ENCODE measurements around the gene C1orf122. TPM values are rescaled to one million over a fixed set of nuclear protein-coding genes. Genes with fewer than 3 reads are reported as not detected.

The C1orf122 gene
- total RNA-seq, result 56.0 and 68.2 TPM in 2 replicates

GRCh38 chr1:37807555-37808368 is at the start of gene C1orf122, which contains the start of gene YRDC:
TSS of gene C1orf122 (plus strand) at chr1:37807790. CDS start at chr1:37808405, 615 bp downstream.
TSS of gene YRDC (minus strand) at chr1:37808208. CDS start at chr1:37808180, 28 bp downstream.

GRCh38 chr1:37764888-37765441 is 42.6 kb upstream of the C1orf122 start, which contains the start of gene EPHA10:
TSS of gene EPHA10 (minus strand) at chr1:37765120. CDS start at chr1:37765066, 54 bp downstream.

GRCh38 chr1:37793773-37794371 is 13.7 kb upstream of the C1orf122 start, which contains the start of gene MANEAL:
TSS of gene MANEAL (plus strand) at chr1:37793847. CDS start at chr1:37794183, 336 bp downstream.

Other genes with a start within 250 kb of the C1orf122 start
- gene GNL2, start 211.9 kb upstream of the C1orf122 start, total RNA-seq, result 30.7 and 33.2 TPM in 2 replicates
- gene RSPO1, start 172.9 kb upstream of the C1orf122 start, total RNA-seq, result not detected in 2 replicates
- 31.5 and 34.0 TPM in 2 replicates for gene CDCA8, start 115.3 kb upstream of the C1orf122 start, total RNA-seq
- not detected in 2 replicates for gene EPHA10, start 42.7 kb upstream of the C1orf122 start, total RNA-seq
- 0.40 and 0.59 TPM in 2 replicates for gene MANEAL, start 13.9 kb upstream of the C1orf122 start, total RNA-seq
- 26.6 and 30.7 TPM in 2 replicates for gene YRDC, start 418 bp downstream of the C1orf122 start, total RNA-seq
- 2.1 and 2.4 TPM in 2 replicates for gene MTF1, start 51.8 kb downstream of the C1orf122 start, total RNA-seq
- gene INPP5B, start 139.3 kb downstream of the C1orf122 start, total RNA-seq, result 11.6 and 12.2 TPM in 2 replicates
- gene SF3A3, start 182.2 kb downstream of the C1orf122 start, total RNA-seq, result 66.2 and 76.8 TPM in 2 replicates
- gene FHL3, start 197.7 kb downstream of the C1orf122 start, total RNA-seq, result 12.7 and 20.7 TPM in 2 replicates
- 59.7 and 75.2 TPM in 2 replicates for gene UTP11, start 204.9 kb downstream of the C1orf122 start, total RNA-seq
- 1.3 TPM in 1 of 2 replicates, not detected in the other for gene POU3F1, start 239.0 kb downstream of the C1orf122 start, total RNA-seq